K562 (cell line): ENCODE results near the gene ACTL6A.

Experiments
- BCL6 ChIP-seq: fragments of 250-450 bp; sonication (Bioruptor Pico); IDR thresholded peaks from 2 replicates; pipeline ENCODE4 v1.4.0; 2020
- GTF2F1 ChIP-seq: IDR thresholded peaks from 2 replicates; pipeline ENCODE4 v1.6.1; 2011; ENCODE audit warnings: low read depth, low read length, improper control_type of control experiment
- MYC ChIP-seq, 2 experiments: fragments of 250-450 bp in 1 of 2; sonication (Bioruptor Pico) in 1 of 2; IDR thresholded peaks; 2 replicates each; pipeline versions ENCODE4 v1.5.1 to v1.6.1; 2012 to 2021; ENCODE audit warnings: low read depth in 2 of 2, borderline replicate concordance in 1 of 2, improper control_type of control experiment in 1 of 2, low read length in 1 of 2, mild to moderate bottlenecking in 1 of 2, moderate library complexity in 1 of 2
- NFXL1 ChIP-seq: fragments of 450-650 bp; formaldehyde crosslinking; IDR thresholded peaks from 2 replicates; pipeline ENCODE4 v1.4.0; 2021; ENCODE audit warnings: mild to moderate bottlenecking
- NR3C1 ChIP-seq: sonication (generic); formaldehyde crosslinking; IDR thresholded peaks from 2 replicates; pipeline ENCODE4 v1.8.1; 2022; ENCODE audit warnings: missing genetic modification reagents
- POLR2A ChIP-seq: fragments of 450-650 bp; conservative IDR thresholded peaks from 2 replicates; pipeline ENCODE4 v1.6.1; 2016
- RAD51 ChIP-seq: fragments of 450-650 bp; IDR thresholded peaks from 2 replicates; pipeline ENCODE4 v1.7.1; 2016; ENCODE audit warnings: low read depth, mild to moderate bottlenecking, borderline replicate concordance
- SIX5 ChIP-seq, 2 experiments: IDR thresholded peaks; 2 replicates each; pipeline ENCODE4 v1.6.1; 2011; ENCODE audit warnings: low read length in 2 of 2, borderline replicate concordance in 1 of 2, low read depth in 1 of 2, mild to moderate bottlenecking in 1 of 2, moderate library complexity in 1 of 2; ENCODE audit not compliant: insufficient read depth in 1 of 2
- SRSF9 ChIP-seq: fragments of 200-400 bp; formaldehyde crosslinking; IDR thresholded peaks from 2 replicates; pipeline ENCODE4 v1.6.1; 2017; ENCODE audit warnings: low read depth, low read length, borderline replicate concordance
- TF ChIP-seq, protein P1 (sequence below): fragments of 200-800 bp; sonication (Bioruptor generic); IDR thresholded peaks from 2 replicates; pipeline ENCODE4 v1.6.1; 2017; ENCODE audit warnings: missing genetic modification characterization, missing compliant biosample characterization
- TF ChIP-seq, protein P2 (sequence below), 3 experiments: IDR thresholded peaks in 2 of 3; conservative IDR thresholded peaks in 1 of 3; 2 replicates each; pipeline ENCODE4 v1.5.1; 2011 to 2012; ENCODE audit warnings: low read length in 3 of 3, mild to moderate bottlenecking in 3 of 3, control low read depth in 2 of 3, improper control_type of control experiment in 1 of 3, inconsistent platforms in 1 of 3, low read depth in 1 of 3, mixed read lengths in 1 of 3, moderate library complexity in 1 of 3; ENCODE audit not compliant: insufficient read depth in 2 of 3
- TF ChIP-seq, protein P3 (sequence below): fragments of 250-450 bp; sonication (Bioruptor Pico); IDR thresholded peaks from 2 replicates; pipeline ENCODE4 v1.4.0; 2020; ENCODE audit warnings: mild to moderate bottlenecking, moderate library complexity, borderline replicate concordance
- TF ChIP-seq, protein P4 (sequence below): sonication (generic); formaldehyde crosslinking; IDR thresholded peaks from 2 replicates; pipeline ENCODE4 v1.8.1; 2022; ENCODE audit warnings: missing genetic modification reagents

DNA sequence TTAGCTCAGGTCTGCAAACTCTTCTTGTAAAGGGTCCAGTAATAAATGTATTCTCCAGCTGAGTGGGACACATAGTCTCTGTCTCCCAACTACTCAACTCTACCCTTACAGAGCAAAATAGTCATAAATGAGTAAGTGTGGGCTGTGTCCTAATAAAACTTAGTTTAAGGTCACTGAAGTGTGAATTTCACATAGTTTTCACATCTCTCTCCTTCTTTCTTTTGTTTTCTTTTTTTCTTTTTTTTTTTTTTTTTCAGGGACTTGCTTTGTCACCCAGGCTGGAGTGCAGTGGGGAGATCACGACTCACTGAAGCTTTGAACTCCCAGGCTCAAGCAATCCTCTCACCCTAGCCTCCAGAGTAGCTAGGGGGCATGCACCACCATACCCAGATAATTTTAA is 1.9 kb upstream of the ACTL6A start:
- TF ChIP-seq, protein P1, sequence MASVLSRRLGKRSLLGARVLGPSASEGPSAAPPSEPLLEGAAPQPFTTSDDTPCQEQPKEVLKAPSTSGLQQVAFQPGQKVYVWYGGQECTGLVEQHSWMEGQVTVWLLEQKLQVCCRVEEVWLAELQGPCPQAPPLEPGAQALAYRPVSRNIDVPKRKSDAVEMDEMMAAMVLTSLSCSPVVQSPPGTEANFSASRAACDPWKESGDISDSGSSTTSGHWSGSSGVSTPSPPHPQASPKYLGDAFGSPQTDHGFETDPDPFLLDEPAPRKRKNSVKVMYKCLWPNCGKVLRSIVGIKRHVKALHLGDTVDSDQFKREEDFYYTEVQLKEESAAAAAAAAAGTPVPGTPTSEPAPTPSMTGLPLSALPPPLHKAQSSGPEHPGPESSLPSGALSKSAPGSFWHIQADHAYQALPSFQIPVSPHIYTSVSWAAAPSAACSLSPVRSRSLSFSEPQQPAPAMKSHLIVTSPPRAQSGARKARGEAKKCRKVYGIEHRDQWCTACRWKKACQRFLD: no peak
- TF ChIP-seq, protein P2, sequence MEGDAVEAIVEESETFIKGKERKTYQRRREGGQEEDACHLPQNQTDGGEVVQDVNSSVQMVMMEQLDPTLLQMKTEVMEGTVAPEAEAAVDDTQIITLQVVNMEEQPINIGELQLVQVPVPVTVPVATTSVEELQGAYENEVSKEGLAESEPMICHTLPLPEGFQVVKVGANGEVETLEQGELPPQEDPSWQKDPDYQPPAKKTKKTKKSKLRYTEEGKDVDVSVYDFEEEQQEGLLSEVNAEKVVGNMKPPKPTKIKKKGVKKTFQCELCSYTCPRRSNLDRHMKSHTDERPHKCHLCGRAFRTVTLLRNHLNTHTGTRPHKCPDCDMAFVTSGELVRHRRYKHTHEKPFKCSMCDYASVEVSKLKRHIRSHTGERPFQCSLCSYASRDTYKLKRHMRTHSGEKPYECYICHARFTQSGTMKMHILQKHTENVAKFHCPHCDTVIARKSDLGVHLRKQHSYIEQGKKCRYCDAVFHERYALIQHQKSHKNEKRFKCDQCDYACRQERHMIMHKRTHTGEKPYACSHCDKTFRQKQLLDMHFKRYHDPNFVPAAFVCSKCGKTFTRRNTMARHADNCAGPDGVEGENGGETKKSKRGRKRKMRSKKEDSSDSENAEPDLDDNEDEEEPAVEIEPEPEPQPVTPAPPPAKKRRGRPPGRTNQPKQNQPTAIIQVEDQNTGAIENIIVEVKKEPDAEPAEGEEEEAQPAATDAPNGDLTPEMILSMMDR (IDR thresholded peaks at IDR 0.05 in 2 of 3, conservative IDR thresholded peaks at IDR 0.05 in 1 of 3; ENCODE audit: insufficient read depth in 2 of 3, low read depth in 1 of 3, low read length in 3 of 3): no peak
- TF ChIP-seq MYC (IDR thresholded peaks at IDR 0.05; ENCODE audit: low read depth, low read length): no peak
- no peak for TF ChIP-seq MYC (CRISPR knock-in tag; IDR thresholded peaks at IDR 0.05; ENCODE audit: borderline replicate concordance, low read depth)
- TF ChIP-seq, protein P3, sequence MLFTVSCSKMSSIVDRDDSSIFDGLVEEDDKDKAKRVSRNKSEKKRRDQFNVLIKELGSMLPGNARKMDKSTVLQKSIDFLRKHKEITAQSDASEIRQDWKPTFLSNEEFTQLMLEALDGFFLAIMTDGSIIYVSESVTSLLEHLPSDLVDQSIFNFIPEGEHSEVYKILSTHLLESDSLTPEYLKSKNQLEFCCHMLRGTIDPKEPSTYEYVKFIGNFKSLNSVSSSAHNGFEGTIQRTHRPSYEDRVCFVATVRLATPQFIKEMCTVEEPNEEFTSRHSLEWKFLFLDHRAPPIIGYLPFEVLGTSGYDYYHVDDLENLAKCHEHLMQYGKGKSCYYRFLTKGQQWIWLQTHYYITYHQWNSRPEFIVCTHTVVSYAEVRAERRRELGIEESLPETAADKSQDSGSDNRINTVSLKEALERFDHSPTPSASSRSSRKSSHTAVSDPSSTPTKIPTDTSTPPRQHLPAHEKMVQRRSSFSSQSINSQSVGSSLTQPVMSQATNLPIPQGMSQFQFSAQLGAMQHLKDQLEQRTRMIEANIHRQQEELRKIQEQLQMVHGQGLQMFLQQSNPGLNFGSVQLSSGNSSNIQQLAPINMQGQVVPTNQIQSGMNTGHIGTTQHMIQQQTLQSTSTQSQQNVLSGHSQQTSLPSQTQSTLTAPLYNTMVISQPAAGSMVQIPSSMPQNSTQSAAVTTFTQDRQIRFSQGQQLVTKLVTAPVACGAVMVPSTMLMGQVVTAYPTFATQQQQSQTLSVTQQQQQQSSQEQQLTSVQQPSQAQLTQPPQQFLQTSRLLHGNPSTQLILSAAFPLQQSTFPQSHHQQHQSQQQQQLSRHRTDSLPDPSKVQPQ: no peak
- no peak for TF ChIP-seq POLR2A
- TF ChIP-seq RAD51: no peak
- no peak for TF ChIP-seq NR3C1 (CRISPR knock-in tag)
- TF ChIP-seq SRSF9: no peak
- TF ChIP-seq, protein P4, sequence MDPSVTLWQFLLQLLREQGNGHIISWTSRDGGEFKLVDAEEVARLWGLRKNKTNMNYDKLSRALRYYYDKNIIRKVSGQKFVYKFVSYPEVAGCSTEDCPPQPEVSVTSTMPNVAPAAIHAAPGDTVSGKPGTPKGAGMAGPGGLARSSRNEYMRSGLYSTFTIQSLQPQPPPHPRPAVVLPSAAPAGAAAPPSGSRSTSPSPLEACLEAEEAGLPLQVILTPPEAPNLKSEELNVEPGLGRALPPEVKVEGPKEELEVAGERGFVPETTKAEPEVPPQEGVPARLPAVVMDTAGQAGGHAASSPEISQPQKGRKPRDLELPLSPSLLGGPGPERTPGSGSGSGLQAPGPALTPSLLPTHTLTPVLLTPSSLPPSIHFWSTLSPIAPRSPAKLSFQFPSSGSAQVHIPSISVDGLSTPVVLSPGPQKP (CRISPR knock-in tag): no peak
- no peak for TF ChIP-seq BCL6
- TF ChIP-seq GTF2F1: no peak
- TF ChIP-seq SIX5 (IDR thresholded peaks at IDR 0.05; ENCODE audit: borderline replicate concordance in 1 of 2, insufficient read depth in 1 of 2, low read depth in 1 of 2, low read length in 2 of 2): no peak
- TF ChIP-seq NFXL1 (CRISPR knock-in tag): no peak
